ENCODE results near the gene CALN1.

- TF ChIP-seq, protein P1, sequence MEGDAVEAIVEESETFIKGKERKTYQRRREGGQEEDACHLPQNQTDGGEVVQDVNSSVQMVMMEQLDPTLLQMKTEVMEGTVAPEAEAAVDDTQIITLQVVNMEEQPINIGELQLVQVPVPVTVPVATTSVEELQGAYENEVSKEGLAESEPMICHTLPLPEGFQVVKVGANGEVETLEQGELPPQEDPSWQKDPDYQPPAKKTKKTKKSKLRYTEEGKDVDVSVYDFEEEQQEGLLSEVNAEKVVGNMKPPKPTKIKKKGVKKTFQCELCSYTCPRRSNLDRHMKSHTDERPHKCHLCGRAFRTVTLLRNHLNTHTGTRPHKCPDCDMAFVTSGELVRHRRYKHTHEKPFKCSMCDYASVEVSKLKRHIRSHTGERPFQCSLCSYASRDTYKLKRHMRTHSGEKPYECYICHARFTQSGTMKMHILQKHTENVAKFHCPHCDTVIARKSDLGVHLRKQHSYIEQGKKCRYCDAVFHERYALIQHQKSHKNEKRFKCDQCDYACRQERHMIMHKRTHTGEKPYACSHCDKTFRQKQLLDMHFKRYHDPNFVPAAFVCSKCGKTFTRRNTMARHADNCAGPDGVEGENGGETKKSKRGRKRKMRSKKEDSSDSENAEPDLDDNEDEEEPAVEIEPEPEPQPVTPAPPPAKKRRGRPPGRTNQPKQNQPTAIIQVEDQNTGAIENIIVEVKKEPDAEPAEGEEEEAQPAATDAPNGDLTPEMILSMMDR (IDR thresholded peaks at IDR 0.05; ENCODE audit: poor library complexity): no peak
- TF ChIP-seq EZH2 (IDR thresholded peaks at IDR 0.05; ENCODE audit: borderline replicate concordance): no peak
These were observed 672.5 kb downstream of the CALN1 start for GRCh38 chr7:71739520-71740173.
